GM21619 (cell line): ENCODE data around the gene RBM47.

Experiments used
- ATAC-seq: cut with Tn5 transposase; IDR thresholded peaks from one replicate; pipeline ENCODE4 v1.9.1; 2021; ENCODE audit not compliant: unreplicated experiment

RBM47 gene

GRCh38 chr4:40379248-40379647 lies 250.4 kb downstream of the RBM47 start:
- ATAC-seq, result no peak

- no peak for ATAC-seq
Observed at GRCh38 chr4:40378619-40379018, 251.0 kb downstream of the RBM47 start.

GRCh38 chr4:40377512-40378365 lies 251.9 kb downstream of the RBM47 start:
- no peak for ATAC-seq

GRCh38 chr4:40375620-40376019 lies 254.0 kb downstream of the RBM47 start:
- ATAC-seq, result no peak

GRCh38 chr4:40375095-40375494 lies 254.6 kb downstream of the RBM47 start:
- no peak for ATAC-seq

- no peak for ATAC-seq
Observed at GRCh38 chr4:40373636-40374035, 256.0 kb downstream of the RBM47 start.
